ENCODE results near the gene ALCAM.

ALCAM gene

GRCh38 chr3:105365391-105366325 is 1.1 kb upstream of the ALCAM start:
- no peaks in the 10 kb centered on the region for H3K36me3 ChIP-seq (replicated peaks; ENCODE audit: insufficient read depth, low read length)
- no peak for TF ChIP-seq EZH2phosphoT487 (IDR thresholded peaks at IDR 0.05; ENCODE audit: low read length)
- TF ChIP-seq EZH2 (optimal IDR thresholded peaks at IDR 0.05; ENCODE audit: low read depth, low read length) = no peak
- H3K9me2 ChIP-seq (replicated peaks; ENCODE audit: insufficient read depth, low read length) = no peaks in the 10 kb centered on the region
- H3K9me3 ChIP-seq (replicated peaks; ENCODE audit: insufficient read depth, low read length) = no peaks in the 10 kb centered on the region
- no peak overlapping the region for H3K27ac ChIP-seq (ENCODE audit: low read length)
- H3K4me1 ChIP-seq (ENCODE audit: low read length) = peaks cover 9% of the 10 kb centered on the region
- peak overlapping the region; percentile 96 for H3K4me3 ChIP-seq (ENCODE audit: low read length)
- peak overlapping the region; percentile 96 for H3K4me2 ChIP-seq (ENCODE audit: low read depth, low read length)
- H3K27me3 ChIP-seq (replicated peaks; ENCODE audit: insufficient read depth, low read length) = peaks cover 6% of the 10 kb centered on the region; the same call in 1 of the 2 replicates
- H2AFZ ChIP-seq (ENCODE audit: low read length) = peak overlapping the region; percentile 97
- H3K79me2 ChIP-seq (ENCODE audit: low read length) = 0 out of 2 replicates have a peak, but pooled peaks cover 5% of the 10 kb centered on the region
- H3F3A ChIP-seq (ENCODE audit: insufficient read depth, low read length) = peaks cover 35% of the 10 kb centered on the region
- DNase-seq = no peak
- peak overlapping the region; percentile 87; the same call in 1 of the 2 replicates for H3K9ac ChIP-seq (ENCODE audit: low read length)
- H4K20me1 ChIP-seq (ENCODE audit: insufficient read depth, low read length) = no peaks in the 10 kb centered on the region

- peaks cover 35% of the 10 kb centered on the region for H3F3A ChIP-seq (ENCODE audit: insufficient read depth, low read length)
- TF ChIP-seq EZH2phosphoT487 (IDR thresholded peaks at IDR 0.05; ENCODE audit: low read length) (no peak), CTCF (IDR thresholded peaks at IDR 0.05; ENCODE audit: low read length) (no peak), EZH2 (optimal IDR thresholded peaks at IDR 0.05; ENCODE audit: low read depth, low read length) (no peak)
- peaks cover 6% of the 10 kb centered on the region; the same call in 1 of the 2 replicates for H3K27me3 ChIP-seq (replicated peaks; ENCODE audit: insufficient read depth, low read length)
- H4K20me1 ChIP-seq (ENCODE audit: insufficient read depth, low read length) = no peaks in the 10 kb centered on the region
- no peaks in the 10 kb centered on the region for H3K36me3 ChIP-seq (replicated peaks; ENCODE audit: insufficient read depth, low read length)
- H3K4me1 ChIP-seq (ENCODE audit: low read length) = peaks cover 10% of the 10 kb centered on the region
- peak overlapping the region; percentile 96 for H3K4me3 ChIP-seq (ENCODE audit: low read length)
- peak; percentile 36 for DNase-seq
- peak overlapping the region; percentile 96 for H3K4me2 ChIP-seq (ENCODE audit: low read depth, low read length)
- no peaks in the 10 kb centered on the region for H3K9me2 ChIP-seq (replicated peaks; ENCODE audit: insufficient read depth, low read length)
- H2AFZ ChIP-seq (ENCODE audit: low read length) = peak overlapping the region; percentile 97
- 0 out of 2 replicates have a peak, but pooled peaks cover 6% of the 10 kb centered on the region for H3K79me2 ChIP-seq (ENCODE audit: low read length)
- H3K9ac ChIP-seq (ENCODE audit: low read length) = peak overlapping the region; percentile 87
- H3K9me3 ChIP-seq (replicated peaks; ENCODE audit: insufficient read depth, low read length) = no peaks in the 10 kb centered on the region
- H3K27ac ChIP-seq (ENCODE audit: low read length) = peak overlapping the region; percentile 89
Measured at GRCh38 chr3:105367063-105367405, 325 bp downstream of the ALCAM start.

GRCh38 chr3:105367406-105368213 is 901 bp downstream of the ALCAM start:
- H3F3A ChIP-seq (ENCODE audit: insufficient read depth, low read length) = peaks cover 35% of the 10 kb centered on the region
- TF ChIP-seq CTCF (IDR thresholded peaks at IDR 0.05; ENCODE audit: low read length) (no peak; the same call in 1 of the 2 replicates), EZH2phosphoT487 (IDR thresholded peaks at IDR 0.05; ENCODE audit: low read length) (no peak), EZH2 (optimal IDR thresholded peaks at IDR 0.05; ENCODE audit: low read depth, low read length) (no peak)
- peak overlapping the region; percentile 96 for H3K4me2 ChIP-seq (ENCODE audit: low read depth, low read length)
- peaks cover 6% of the 10 kb centered on the region; the same call in 1 of the 2 replicates for H3K27me3 ChIP-seq (replicated peaks; ENCODE audit: insufficient read depth, low read length)
- no peaks in the 10 kb centered on the region for H3K9me2 ChIP-seq (replicated peaks; ENCODE audit: insufficient read depth, low read length)
- peaks cover 10% of the 10 kb centered on the region for H3K4me1 ChIP-seq (ENCODE audit: low read length)
- peak overlapping the region; percentile 89 for H3K27ac ChIP-seq (ENCODE audit: low read length)
- peak overlapping the region; percentile 96 for H3K4me3 ChIP-seq (ENCODE audit: low read length)
- H4K20me1 ChIP-seq (ENCODE audit: insufficient read depth, low read length) = no peaks in the 10 kb centered on the region
- peak overlapping the region; percentile 87 for H3K9ac ChIP-seq (ENCODE audit: low read length)
- no peaks in the 10 kb centered on the region for H3K9me3 ChIP-seq (replicated peaks; ENCODE audit: insufficient read depth, low read length)
- DNase-seq = peak; percentile 92
- H3K79me2 ChIP-seq (ENCODE audit: low read length) = 0 out of 2 replicates have a peak, but pooled peaks cover 6% of the 10 kb centered on the region
- H3K36me3 ChIP-seq (replicated peaks; ENCODE audit: insufficient read depth, low read length) = no peaks in the 10 kb centered on the region
- H2AFZ ChIP-seq (ENCODE audit: low read length) = peak overlapping the region; percentile 97
